Activated CD4-positive, alpha-beta T cell treated with anti-CD3 and anti-CD28 coated beads for 48 hours (primary cell): ENCODE data around the gene PURA.

Experiments
- DNase-seq: peaks from one replicate; pipeline ENCODE4 v3.0.0-alpha.2; 2020

Gene PURA

DNA sequence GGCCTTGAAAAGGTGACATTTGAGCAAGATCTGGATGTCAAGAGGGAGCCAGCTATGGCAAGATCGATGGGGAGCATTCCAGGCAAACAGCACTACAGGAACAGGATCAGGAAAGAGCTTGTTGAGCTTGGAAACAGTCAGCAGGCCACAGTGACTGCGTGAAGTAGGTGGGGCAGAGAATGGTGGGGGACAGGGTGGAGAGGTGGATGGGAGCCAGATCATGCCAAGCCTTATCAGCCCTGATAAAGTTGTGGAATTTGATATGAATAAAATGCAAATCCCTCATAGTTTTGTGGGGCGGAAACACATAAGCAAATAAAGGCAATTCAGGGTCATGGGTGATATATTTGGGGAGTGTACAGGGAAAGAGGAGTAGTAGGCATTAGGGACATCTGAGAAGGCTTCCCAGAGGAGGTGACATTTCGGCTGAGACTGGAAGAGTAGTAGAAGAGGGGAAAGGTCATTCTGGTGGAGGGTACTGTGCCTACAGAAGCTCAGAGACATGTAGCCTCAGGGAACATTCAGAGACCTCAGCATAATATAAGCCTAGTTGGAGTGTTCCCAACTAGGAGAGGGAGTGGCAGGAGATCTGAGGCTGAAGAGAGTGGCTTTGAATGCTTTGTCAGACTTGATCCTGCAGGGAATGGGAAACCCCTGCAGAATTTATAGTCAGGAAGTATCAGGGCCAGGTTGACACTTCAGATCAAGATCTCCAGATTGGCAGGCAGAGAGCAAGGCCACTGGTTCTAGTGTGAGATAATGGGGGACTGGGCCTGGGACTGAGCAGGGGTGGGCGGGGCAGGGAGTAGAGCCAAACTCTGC is 51.4 kb downstream of the PURA start:
- no peak for DNase-seq

GRCh38 chr5:140165923-140166270 is 52.0 kb downstream of the PURA start:
- DNase-seq, result no peak

GRCh38 chr5:140166911-140167310 is 53.0 kb downstream of the PURA start:
- no peak for DNase-seq

DNA sequence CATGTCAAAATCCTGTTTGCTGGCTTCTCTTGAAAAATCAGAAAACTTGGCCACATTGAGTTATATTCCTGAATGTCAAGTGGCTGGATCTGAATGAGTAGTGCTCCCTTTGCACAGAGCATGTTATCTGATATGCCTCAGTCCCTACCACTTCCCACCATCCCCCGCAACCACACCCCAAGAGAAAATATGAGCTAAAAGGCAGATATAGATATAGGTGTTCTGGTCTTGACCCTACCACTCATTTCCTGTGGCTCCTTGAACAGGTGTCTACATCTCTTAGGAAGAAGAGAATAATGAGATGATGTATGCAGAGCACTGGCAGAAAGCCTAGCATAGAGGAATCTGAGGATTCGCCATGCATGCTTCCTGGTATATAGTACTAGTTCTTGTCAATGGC is 54.5 kb downstream of the PURA start:
- no peak for DNase-seq

GRCh38 chr5:140169410-140169809 is 55.5 kb downstream of the PURA start:
- no peak for DNase-seq

GRCh38 chr5:140172483-140172882 is 58.6 kb downstream of the PURA start:
- DNase-seq, result no peak

DNA sequence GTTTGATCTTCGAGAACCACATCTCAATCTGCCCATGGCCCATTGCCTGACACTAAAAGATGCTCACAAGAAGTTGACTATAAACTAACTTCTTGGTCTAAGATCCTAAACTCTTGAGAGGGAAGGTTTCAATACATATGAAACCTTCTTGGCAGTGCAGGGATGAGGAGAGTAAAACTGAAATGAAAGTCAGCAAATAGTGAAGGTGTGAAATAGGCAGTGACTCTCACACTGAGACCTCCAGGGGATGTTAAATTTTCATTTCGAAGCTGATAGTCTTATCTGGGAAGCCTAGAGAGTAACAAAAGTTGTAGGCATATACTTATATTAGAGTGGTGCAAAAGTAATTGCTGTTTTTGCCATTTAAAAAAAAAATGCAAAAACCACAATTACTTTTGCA is 60.1 kb downstream of the PURA start:
- no peak for DNase-seq

GRCh38 chr5:140174465-140175366 is 60.8 kb downstream of the PURA start, which contains the start of gene CYSTM1:
CYSTM1 (plus strand) TSS chr5:140175188; CDS start chr5:140194466, 19,278 bp downstream.
- DNase-seq, result peak; percentile 96
